Prostate gland (tissue), 2 donors: ENCODE measurements around the gene GRK2. TPM values are rescaled to one million over a fixed set of nuclear protein-coding genes. Genes with fewer than 3 reads are reported as not detected.

ENCODE experiments used
- DNase-seq: peaks from one replicate; pipeline ENCODE4 v3.0.0-alpha.2; 2019; ENCODE audit warnings: low spot score
- H3K27ac ChIP-seq, 2 donors: fragments of 200-600 bp; sonication (generic); 2 replicates each; pipeline ENCODE4 v1.5.1; 2017 to 2019
- H3K27me3 ChIP-seq: fragments of 200-600 bp; sonication (generic); replicated peaks from 2 replicates; pipeline ENCODE4 v1.5.1; 2019; ENCODE audit not compliant: insufficient read depth
- H3K36me3 ChIP-seq, 2 donors: fragments of 200-600 bp; sonication (generic); 1 replicate in 1 of 2; 2 replicates in 1 of 2; pipeline versions ENCODE4 v1.5.1 to v1.8.1; 2017 to 2019
- H3K4me1 ChIP-seq: fragments of 200-600 bp; sonication (generic); replicated peaks from 2 replicates; pipeline ENCODE4 v1.5.1; 2019
- H3K4me3 ChIP-seq, 2 donors: fragments of 200-600 bp; sonication (generic); 2 replicates each; pipeline ENCODE4 v1.5.1; 2017 to 2019
- H3K9me3 ChIP-seq: fragments of 200-600 bp; sonication (generic); 2 replicates; pipeline ENCODE4 v1.5.1; 2017
- POLR2A ChIP-seq: fragments of 450-650 bp; IDR thresholded peaks from one replicate; pipeline ENCODE4 v1.6.1; 2016; ENCODE audit warnings: antibody characterized with exemption, mild to moderate bottlenecking
- POLR2AphosphoS5 ChIP-seq: sonication (generic); formaldehyde crosslinking; IDR thresholded peaks from one replicate; pipeline ENCODE4 v1.6.1; 2017; ENCODE audit warnings: antibody characterized with exemption
- WGBS: methylation state at CpG from one replicate; pipeline ENCODE4 v1.1.5; 2018; 5-methylcytosine and 5-hydroxymethylcytosine counted together
- intact Hi-C: fragments of 100-400 bp; cut with DNase I; formaldehyde crosslinking; loops from one replicate; pipeline ENCODE4 v1.14.2; 2022
- total RNA-seq, 2 donors: library from RNA; depleted of rRNA; stranded (reverse); fragments of >200 nt; gene quantifications; one replicate each; pipeline ENCODE4 v1.1.0, GENCODE V29; 2016
- TF ChIP-seq, protein P1 (sequence below), 4 experiments: fragments of 200-600 bp in 2 of 4; fragments of 450-650 bp in 2 of 4; sonication (generic) in 2 of 4; IDR thresholded peaks; 1 replicate in 3 of 4; 2 replicates in 1 of 4; pipeline ENCODE4 v1.5.1; 2016 to 2019; ENCODE audit warnings: antibody characterized with exemption in 4 of 4, mild to moderate bottlenecking in 2 of 4, moderate library complexity in 2 of 4

Gene GRK2
- total RNA-seq, 2 donors from 2014 or later: 102 to 111 TPM

DNA sequence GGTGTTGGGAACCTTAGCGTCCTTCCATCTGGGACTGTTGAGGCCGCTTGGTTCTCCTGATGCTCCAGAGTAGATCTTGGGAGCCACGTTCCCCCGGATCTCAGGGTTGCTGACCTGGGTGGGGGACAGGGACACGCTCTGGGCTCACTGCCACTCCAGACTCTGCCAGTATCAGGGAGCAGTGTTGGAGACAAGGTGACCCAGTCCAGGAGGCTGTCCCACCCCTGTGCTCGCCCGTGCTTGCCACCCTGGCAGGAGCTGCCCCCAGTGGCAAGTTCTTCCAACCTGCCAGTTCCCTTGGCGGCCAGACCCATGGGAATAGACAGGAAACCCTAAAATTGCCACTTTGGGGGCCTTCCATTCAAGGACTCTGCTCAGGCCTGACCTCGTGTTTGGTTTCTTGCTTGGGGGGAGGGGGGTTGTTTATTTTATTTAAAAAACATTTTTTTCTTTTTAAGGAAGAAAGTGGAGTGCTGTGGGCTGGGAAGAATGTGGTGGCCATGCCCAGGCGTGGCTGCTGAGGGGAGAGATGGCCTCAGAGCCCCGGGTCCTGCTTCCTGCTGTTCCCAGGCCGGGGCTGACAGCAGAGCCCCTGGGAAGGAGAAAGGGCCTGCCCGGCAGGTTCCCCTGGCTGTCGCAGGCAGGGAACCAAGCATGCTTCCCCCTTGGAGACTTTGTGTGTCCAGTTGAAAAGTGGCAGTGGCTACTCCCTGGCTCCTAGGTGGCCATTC lies 7.2 kb downstream of the GRK2 start:
- 24% methylated on average over 14 of the region's 14 CpGs for WGBS
- no peak for DNase-seq
- H3K27ac ChIP-seq: peak overlapping the region; percentile 73 to 95

GRCh38 chr11:67274768-67275605 lies 8.7 kb downstream of the GRK2 start:
- Histone ChIP-seq H3K27me3 (no peaks in the 10 kb centered on the region), H3K4me3 (no peak overlapping the region), H3K27ac (peak overlapping the region; percentile 35 to 83), H3K9me3 (no peaks in the 10 kb centered on the region), H3K4me1 (peaks cover 70% of the 10 kb centered on the region), H3K36me3 (peaks cover 3 to 5% of the 10 kb centered on the region in 2 donors)
- intact Hi-C loops: no loop called here
- DNase-seq: no peak
- TF ChIP-seq POLR2AphosphoS5 (no peak), POLR2A (no peak)
- TF ChIP-seq, protein P1, sequence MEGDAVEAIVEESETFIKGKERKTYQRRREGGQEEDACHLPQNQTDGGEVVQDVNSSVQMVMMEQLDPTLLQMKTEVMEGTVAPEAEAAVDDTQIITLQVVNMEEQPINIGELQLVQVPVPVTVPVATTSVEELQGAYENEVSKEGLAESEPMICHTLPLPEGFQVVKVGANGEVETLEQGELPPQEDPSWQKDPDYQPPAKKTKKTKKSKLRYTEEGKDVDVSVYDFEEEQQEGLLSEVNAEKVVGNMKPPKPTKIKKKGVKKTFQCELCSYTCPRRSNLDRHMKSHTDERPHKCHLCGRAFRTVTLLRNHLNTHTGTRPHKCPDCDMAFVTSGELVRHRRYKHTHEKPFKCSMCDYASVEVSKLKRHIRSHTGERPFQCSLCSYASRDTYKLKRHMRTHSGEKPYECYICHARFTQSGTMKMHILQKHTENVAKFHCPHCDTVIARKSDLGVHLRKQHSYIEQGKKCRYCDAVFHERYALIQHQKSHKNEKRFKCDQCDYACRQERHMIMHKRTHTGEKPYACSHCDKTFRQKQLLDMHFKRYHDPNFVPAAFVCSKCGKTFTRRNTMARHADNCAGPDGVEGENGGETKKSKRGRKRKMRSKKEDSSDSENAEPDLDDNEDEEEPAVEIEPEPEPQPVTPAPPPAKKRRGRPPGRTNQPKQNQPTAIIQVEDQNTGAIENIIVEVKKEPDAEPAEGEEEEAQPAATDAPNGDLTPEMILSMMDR (IDR thresholded peaks at IDR 0.05): no peak
- 61% methylated on average over 34 of the region's 35 CpGs for WGBS

More for the DNA sequence above, 7.2 kb downstream of the GRK2 start:
- no peaks in the 10 kb centered on the region for H3K27me3 ChIP-seq
- peaks cover 84% of the 10 kb centered on the region for H3K4me1 ChIP-seq
- H3K9me3 ChIP-seq: no peaks in the 10 kb centered on the region
- intact Hi-C loops: no loop called here
- H3K4me3 ChIP-seq: no peak overlapping the region
- H3K36me3 ChIP-seq: no peaks in the 10 kb centered on the region
- no peak for TF ChIP-seq POLR2AphosphoS5
- TF ChIP-seq, protein P1 (IDR thresholded peaks at IDR 0.05): peak in 1 of 4 experiments; percentile 6

GRCh38 chr11:67275606-67276409 lies 9.5 kb downstream of the GRK2 start:
- WGBS: 82% methylated on average over 17 of the region's 17 CpGs
- TF ChIP-seq POLR2A (no peak), POLR2AphosphoS5 (no peak)
- TF ChIP-seq, protein P1 (IDR thresholded peaks at IDR 0.05): no peak
- DNase-seq: no peak
- intact Hi-C loops: no loop called here
- Histone ChIP-seq H3K4me3 (no peak overlapping the region), H3K27ac (peak overlapping the region; percentile 35 to 83), H3K9me3 (no peaks in the 10 kb centered on the region), H3K4me1 (peaks cover 62% of the 10 kb centered on the region), H3K36me3 (peaks cover 5 to 11% of the 10 kb centered on the region in 2 donors), H3K27me3 (no peaks in the 10 kb centered on the region)

DNA sequence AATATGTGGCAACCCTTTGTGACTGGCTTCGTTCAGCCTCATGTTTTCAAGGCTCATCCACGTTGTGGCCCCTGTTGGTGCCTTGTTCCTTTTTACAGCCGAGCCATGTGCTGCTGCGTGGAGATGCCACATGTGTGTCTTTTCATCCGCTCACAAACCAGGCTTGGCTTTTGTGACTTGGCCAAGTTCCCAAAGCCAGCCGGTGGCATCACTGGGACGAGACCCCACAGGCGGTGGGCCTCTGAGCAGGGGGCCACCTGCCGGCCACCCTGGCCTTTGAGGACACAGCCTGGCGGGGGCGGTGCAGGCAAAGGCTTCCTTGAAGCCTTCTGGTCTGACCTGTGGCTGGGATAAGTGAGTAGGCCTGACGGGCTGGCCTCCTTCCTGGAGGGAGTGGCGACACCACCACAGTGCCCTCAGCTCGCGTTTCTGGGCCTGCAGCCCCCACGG lies 10.5 kb downstream of the GRK2 start:
- TF ChIP-seq, protein P1 (IDR thresholded peaks at IDR 0.05): peak in 2 of 4 experiments; percentile 16 to 38
- no peak for TF ChIP-seq POLR2A
- intact Hi-C loops: no loop called here
- H3K36me3 ChIP-seq: peaks cover 8 to 21% of the 10 kb centered on the region in 2 donors
- peaks cover 55% of the 10 kb centered on the region for H3K4me1 ChIP-seq
- H3K4me3 ChIP-seq: peak overlapping the region in 1 of 2 donors; percentile 19
- 29% methylated on average over 16 of the region's 16 CpGs for WGBS
- H3K27me3 ChIP-seq: no peaks in the 10 kb centered on the region
- H3K9me3 ChIP-seq: no peaks in the 10 kb centered on the region
- peak overlapping the region; percentile 82 to 83 for H3K27ac ChIP-seq
- no peak for DNase-seq
